ENCODE results near the gene ISYNA1.

GRCh38 chr19:18465214-18465963 lies 27.5 kb upstream of the ISYNA1 start:
- TF ChIP-seq CTCF (IDR thresholded peaks at IDR 0.05) (no peak), POLR2A (IDR thresholded peaks at IDR 0.05) (no peak), EP300 (IDR thresholded peaks at IDR 0.05) (no peak)
